GM21447 (cell line): ENCODE measurements around the gene AMER3.
"Not testable (repeated sequence)": the region's sequence is repeated elsewhere in the genome, so short reads cannot be mapped to it uniquely, and the experiment has no call there.

ENCODE experiments used
- ATAC-seq: cut with Tn5 transposase; IDR thresholded peaks from one replicate; pipeline ENCODE4 v1.9.1; 2021; ENCODE audit not compliant: unreplicated experiment

AMER3 gene

GRCh38 chr2:130755256-130756052, at the start of gene AMER3:
TSS of gene AMER3 (plus strand) at chr2:130755540. CDS start at chr2:130762073, 6,533 bp downstream.
- ATAC-seq: no peak

DNA sequence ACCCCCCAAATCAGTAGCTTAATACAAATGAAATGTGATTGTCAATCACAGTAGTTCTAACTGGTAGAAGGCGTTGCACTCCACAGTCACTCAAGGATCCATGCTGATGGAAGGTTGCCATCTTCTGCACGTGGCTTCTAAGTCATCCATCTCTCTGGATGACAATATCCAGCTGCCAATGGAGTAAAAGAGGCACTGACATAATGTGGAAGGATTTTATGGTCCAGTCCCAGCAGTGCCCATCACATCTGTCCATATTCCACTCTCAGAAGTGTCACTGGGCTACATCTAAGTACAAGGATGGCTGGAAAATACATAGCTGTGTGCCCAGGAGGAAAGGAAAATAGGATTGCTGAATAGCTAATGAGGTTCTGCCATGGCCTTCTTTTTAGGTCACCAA, 40.5 kb upstream of the AMER3 start:
- not testable (repeated sequence) for ATAC-seq

DNA sequence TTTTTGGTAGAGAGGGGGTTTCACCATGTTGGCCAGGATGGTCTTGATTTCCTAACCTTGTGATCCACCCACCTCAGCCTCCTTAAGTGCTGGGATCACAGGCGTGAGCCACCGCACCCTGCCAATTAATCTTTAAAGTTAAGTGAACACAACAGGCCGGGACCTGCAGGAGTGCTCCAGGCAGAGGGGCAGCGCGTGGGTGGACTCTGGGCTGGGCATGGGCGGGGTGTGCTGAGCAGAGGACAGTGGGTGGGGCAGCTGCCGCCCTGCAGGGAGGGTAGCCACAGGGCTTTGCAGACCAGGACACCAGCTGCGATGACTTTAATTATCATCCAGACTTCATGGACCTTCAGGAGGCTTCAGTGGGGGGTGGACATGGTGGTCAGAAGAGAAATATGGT, 35.3 kb upstream of the AMER3 start:
- no peak for ATAC-seq

- ATAC-seq: no peak
Measured at GRCh38 chr2:130720528-130720927, 34.8 kb upstream of the AMER3 start.

DNA sequence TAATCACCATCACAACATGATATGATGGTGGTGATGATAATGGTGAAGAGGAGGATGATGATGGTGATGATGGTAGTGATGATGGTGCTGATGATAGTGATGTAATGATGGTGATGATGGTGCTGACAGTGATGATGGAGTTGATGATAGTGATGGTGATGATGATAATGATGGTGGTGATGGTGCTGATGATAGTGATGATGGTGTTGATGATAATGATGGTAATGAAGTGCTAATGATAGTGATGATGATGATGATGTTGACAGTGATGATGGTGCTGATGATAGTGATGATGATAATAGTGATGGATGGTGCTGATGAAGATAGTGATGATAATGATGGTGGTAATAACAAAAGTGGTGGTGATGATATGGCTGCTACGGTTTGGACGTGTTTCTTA, 30.9 kb upstream of the AMER3 start:
- no peak for ATAC-seq

- no peak for ATAC-seq
Measured at GRCh38 chr2:130726614-130727180, 28.6 kb upstream of the AMER3 start.

- ATAC-seq: peak; percentile 94
Measured at GRCh38 chr2:130727286-130727924, 27.9 kb upstream of the AMER3 start.

- peak; percentile 15 for ATAC-seq
Measured at GRCh38 chr2:130728007-130728454, 27.3 kb upstream of the AMER3 start.

DNA sequence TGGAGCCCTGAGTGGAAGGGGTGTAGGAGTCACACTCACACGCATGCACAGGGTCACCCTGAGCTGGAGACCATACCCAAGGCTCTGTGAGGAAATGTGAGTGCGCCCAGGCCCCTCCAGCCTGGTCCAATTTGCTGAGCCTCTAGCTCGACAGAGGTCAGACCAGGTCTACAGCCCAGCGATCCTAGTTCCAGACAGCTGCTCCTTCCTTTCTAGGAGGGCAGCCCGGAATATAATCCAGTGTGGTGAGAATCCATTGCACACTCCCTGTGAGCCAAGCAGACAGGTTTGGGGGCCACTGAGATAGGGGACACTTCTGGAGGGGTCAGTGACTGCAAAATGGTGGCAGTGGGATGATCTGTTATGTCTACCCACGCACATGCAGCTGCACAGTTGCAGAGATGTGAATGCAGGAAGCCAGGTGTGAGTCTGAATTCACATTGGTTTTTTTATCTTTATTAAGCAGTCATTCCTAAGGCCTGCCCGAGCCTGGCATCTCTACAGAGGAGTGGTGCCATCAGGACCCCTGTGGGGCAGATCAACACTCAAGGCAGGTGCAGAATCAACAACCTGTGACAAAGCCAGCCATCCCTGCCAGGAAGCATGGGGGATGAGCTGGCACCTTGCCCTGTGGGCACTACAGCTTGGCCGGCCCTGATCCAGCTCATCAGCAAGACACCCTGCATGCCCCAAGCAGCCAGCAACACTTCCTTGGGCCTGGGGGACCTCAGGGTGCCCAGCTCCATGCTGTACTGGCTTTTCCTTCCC, 26.6 kb upstream of the AMER3 start, which contains the start of gene GPR148:
TSS of gene GPR148 (plus strand) at position 522 of the 768 bp plus-strand sequence. CDS start at position 604, 82 bp downstream.
- no peak for ATAC-seq

- ATAC-seq: no peak
Measured at GRCh38 chr2:130729322-130730299, 25.7 kb upstream of the AMER3 start.

DNA sequence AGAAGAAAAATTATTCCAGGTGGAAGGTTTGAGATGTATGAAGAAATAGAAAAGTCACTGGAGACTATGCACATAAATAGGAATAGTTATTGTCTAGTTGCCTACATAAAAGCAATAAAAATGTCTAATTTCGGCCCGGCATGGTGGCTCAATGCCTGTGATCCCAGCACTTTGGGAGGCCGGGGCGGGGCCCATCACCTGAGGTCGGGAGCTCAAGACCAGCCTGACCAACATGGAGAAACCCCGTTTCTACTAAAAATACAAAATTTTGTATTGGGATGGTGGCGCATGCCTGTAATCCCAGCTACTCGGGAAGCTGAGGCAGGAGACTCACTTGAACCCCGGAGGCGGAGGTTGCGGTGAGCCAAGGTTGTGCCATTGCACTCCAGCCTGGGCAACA, 23.1 kb upstream of the AMER3 start:
- not testable (repeated sequence) for ATAC-seq

GRCh38 chr2:130735200-130735599, 20.1 kb upstream of the AMER3 start:
- no peak for ATAC-seq

DNA sequence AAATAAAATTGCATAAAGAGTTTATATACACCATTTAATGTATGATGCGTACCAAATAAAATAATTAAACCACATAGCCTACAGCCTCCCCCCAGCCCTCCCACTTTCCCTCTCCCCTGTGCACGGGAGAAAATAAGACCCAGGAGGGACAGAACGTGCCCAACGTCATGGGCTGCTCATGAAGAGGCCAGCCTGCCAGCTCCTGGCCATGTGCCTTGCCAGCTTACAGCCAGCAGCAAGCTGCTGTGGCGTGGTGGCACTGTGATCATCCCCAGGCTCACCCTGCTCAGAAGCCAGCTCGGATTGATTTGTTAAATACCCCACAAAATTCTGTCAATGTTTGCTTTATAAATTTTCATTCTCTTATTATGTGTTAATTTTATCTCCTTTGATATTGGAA, 18.9 kb upstream of the AMER3 start:
- no peak for ATAC-seq

DNA sequence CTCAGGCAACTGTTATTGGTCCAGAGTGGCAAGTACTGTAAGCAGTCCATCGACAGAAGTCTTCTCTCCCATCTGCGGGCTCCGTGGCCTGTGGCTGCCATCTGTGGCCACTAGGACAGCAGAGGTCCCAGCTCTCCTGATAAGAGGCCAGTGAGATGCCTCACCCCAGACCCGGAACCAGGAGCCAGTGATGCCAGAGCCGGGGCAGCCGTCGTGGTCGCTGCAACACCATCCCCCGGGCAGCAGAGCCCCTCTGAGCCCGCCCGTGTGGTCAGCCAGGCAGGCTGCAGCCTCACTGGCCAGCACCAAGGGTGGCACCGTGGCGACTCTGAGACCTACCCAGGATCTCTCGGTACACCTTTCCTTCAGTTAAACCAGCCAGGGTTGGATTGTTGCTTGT, 17.7 kb upstream of the AMER3 start:
- ATAC-seq: no peak

- no peak for ATAC-seq
Measured at GRCh38 chr2:130740671-130741070, 14.7 kb upstream of the AMER3 start.

GRCh38 chr2:130743278-130743677, 12.1 kb upstream of the AMER3 start:
- no peak for ATAC-seq

DNA sequence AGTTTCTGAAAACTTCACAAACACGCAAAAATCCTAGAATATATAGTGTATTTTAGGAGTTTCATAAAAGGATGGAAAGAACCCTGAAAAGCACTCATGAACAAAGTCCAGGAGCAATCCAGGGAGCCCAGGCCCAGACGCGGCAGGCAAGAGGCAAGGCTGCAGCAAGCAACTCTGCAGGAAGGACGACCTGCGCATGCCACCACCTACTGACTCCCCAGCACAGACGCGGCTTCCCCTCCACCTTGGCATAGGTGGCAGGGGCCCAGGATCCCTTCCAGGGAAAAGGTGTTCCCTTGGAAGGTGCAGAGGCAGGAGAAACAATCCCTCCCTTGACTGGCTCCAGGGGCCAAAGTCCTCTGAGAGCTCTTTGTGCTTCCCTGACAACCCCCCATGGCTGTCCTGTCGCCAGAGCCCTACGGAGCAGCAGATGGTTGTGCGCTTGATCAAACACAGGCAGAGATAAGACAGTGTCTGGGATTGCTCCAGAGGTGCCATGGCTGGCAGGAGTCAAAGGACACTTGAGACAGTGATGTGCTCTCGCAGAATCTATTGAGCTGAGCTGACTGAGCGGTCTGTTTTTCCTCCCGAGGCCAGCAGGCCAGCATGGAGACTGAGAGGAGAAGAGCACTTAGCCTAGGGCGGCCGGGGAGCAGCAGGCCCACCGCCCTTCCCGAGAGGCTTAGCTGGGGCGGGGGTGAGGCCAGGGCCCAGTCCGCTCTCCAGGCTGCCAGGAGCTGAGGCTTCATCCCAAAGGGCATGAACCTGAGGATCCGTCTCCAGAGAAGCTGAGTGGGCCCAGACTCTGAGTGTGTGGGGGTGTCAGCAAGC, 10.8 kb upstream of the AMER3 start:
- ATAC-seq: no peak

DNA sequence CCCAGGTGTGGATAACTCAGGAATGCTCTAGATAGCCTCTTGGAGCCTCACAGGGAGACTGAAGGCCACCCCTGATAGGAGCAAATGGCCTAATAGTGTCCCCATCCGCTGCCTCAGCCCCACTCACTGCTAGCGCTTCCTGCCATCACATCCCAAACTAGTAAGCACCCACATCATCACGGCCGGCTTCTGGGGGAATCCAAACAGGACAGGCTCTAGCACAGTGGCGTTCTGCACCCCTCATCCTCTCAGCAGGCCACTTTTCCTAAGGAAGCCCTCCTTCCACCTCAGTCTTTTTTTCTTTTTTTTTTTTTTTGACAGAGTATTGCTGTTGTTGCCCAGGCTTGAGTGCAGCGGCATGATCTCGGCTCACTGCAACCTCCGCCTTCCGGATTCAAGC, 6.3 kb upstream of the AMER3 start:
- ATAC-seq: no peak

- no peak for ATAC-seq
Measured at GRCh38 chr2:130749641-130750040, 5.7 kb upstream of the AMER3 start.
